Stimulated activated CD4-positive, alpha-beta T cell treated with anti-CD3 and anti-CD28 coated beads, Interleukin-15, amount 100 ng/mL, for 1 hour (primary cell): Measurements from ENCODE around the gene LRRC8C.
A peak's percentile ranks its signal among the peaks of the same experiment; 100 is the strongest.

Experiments
- DNase-seq, 2 donors: peaks; one replicate each; pipeline ENCODE4 v3.0.0-alpha.2; 2020; ENCODE audit warnings: low read depth in 1 of 2, low spot score in 1 of 2

The LRRC8C gene

DNA sequence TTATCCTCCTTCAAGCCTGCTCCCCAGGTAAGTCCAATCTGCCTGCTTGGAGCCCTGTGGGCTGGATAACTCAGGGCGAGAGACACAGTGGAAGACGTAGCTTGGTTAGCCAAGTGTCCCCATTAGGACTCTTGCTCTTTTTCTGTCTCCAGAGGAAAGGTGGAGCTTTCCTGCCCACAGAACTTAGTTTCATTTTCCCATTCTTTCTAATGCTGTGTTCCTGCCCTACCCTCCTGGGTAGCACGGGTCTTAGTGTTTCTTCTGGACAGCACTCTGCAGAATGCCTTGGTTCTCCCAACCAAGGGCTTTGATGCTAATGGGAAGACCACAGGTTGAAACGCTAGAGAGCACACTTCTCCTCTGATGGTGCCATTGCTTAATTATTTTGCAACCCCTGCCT, 95.5 kb downstream of the LRRC8C start:
- DNase-seq: no peak

GRCh38 chr1:89732206-89732605, 99.3 kb downstream of the LRRC8C start:
- DNase-seq: no peak

DNA sequence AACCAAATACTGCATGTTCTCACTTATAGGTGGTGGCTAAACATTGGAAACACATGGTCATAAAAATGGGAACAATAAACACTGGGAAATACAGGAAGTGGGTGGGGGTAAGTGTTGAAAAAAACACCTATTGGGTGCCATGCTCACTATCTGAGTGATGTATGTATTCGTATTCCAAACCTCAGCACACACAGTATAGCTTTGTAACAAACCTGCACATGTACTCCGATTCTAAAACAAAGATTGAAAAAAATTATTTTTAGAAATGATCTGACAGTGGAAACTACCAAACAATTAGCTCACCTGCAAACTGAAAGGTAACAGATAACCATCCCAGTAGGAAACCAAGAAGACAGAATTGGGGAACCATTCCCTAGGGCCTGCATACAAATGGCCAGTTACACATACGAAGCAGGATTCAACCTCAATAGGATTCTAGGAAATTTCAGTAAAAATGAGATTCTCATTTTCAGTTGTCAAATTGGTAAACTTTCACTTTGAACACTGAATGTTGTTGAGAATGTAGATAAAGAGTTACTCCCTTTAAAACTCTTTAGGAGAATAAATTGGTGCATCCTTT, 99.8 kb downstream of the LRRC8C start:
- no peak for DNase-seq

DNA sequence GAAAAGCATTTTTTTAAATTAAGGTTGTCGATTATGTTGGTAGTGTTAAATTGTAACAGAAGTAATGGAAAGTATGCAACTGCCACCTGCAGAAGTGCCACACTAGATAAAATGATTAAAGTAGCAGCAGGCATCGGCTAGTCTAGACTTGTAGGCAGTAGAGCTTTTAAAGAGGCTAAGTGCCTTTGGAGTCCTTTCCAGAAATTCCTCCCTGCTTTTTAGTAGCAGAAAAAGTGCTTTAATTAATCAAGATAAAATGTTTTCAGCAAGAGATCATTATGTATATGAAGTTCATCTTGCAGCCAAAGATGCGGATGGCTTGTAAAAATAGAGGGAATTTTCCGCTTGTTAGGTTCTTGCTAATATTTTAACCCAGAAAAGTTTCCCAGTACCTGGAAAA, 100.8 kb downstream of the LRRC8C start:
- DNase-seq: no peak

DNA sequence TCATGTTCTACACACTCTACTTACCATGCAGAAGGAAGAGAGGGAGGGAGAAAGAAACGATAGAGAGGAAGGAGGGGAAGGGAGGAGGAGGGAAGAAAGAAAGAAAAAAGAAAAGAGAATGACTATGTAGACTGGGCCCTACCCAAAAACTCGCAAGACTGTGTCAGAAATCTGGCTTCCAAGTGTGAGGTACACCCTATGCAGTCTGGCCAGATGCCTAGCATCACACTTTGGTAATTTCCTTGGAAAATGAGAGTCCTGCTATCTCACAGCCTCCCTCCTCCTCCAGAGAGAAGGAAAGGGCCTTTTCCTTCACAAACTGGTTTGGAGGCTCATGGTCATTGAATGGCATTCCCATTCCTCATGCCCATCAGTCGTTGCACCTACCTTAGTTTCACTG, 101.5 kb downstream of the LRRC8C start:
- DNase-seq: no peak

DNA sequence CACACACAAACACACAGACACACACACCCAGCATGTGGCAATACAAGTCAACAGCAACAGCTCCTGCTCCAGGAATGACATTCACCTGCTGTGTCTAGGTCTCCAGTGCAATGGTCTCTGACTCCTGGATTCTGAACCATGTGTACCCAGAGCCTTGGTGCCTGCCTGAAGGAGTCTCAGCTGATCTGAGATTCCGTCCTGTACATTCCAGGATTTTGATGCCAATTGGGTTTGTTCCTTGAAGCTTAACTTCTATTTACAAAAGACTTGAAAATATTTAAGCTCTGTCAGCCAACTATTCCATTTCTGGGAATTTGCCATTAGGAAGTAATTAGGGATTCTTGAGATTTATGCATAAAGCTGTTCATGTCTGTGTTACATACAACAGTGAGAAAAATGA, 102.6 kb downstream of the LRRC8C start:
- no peak for DNase-seq

GRCh38 chr1:89736937-89737733, 104.2 kb downstream of the LRRC8C start:
- DNase-seq: no peak

GRCh38 chr1:89737985-89738510, 105.1 kb downstream of the LRRC8C start:
- DNase-seq: no peak

DNA sequence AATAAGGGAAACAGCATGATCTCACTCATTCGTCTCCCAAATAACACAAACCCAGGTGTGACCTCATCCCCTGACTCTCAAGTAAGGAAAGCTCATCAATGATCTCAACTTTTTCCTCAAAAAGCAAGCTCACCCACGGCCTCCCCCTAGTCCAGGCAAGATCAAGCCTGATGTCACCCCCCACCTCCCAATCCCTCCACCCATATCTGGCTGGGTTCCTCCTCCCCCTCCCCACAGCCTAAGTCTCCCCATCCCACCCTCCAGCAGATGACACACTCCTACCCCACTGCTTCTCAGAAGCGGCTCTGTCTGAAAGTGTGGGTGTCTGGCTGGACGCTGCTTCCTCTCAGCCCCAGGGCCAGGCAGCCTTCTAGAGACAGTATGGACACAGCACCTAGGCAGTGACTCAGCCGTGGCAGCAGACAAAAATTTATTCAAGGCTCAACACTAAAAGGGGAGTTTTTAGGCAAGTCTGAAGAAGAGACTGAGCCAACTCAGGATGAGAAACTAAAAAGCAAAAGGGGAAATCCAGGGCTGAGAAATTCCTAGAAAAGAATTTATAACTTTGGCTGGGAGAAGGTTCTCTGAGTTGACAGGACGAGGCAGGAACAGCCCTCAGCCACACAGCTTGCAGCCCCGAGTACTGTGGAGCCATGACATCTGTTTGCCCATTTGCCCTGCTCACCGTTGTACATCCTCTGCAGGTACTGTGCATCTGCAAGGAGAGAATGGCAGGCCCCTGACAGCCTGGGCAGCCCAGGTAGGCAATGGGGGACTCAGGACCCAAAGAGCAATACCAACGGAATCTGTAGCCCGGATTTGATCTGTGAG, 106.3 kb downstream of the LRRC8C start:
- peak in 1 of 2 donors; percentile 33 for DNase-seq

- no peak for DNase-seq
Measured at GRCh38 chr1:89739844-89740216, 106.9 kb downstream of the LRRC8C start.

DNA sequence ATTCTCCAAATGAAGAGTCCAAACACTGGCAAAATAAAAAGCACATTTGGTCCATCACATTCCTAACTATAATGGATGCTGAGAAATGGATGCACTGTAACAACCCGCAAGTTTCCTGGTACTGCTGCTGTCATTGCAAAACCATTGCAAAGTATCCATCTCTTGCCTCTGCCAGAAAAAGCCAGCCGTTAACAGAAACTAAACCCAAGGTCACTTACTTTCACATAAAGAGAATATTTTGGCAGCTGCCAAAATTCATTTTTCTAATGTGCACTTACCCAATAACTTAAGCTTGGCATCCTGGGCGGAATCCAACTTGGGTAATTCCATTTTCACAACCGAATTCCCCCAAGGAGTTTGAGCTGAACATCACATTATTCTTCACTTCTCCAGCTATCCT, 110.9 kb downstream of the LRRC8C start:
- no peak for DNase-seq

DNA sequence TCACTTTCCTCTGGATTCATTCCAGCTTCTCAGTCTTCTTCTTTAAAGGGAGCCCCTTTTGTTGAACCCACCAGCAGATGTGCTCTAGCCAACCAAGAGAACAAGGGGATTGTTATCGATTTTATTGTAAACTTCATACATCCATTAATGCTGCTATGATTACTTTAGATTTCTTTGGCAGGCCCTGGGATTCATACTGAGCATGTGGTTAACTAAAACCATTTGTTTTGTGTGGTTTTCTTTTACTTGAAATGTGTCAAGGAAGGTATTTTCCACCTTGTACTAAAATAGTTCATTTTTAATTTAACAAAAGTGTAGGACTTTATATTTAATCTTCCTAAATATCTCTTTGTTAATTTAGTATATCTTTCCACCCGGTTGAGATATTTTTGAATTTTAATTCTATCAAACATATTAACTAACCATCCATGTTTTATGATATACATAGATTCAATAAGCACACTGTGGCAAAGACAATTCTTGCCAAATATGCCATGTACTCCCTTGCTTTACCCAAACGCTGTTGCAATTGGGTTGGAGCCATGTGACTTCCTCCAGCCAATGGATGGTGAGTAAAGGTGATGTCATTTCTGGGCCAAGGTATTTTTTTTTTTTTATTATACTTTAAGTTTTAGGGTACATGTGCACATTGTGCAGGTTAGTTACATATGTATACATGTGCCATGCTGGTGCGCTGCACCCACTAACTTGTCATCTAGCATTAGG, 113.7 kb downstream of the LRRC8C start:
- no peak for DNase-seq

- no peak for DNase-seq
Measured at GRCh38 chr1:89753761-89754160, 120.8 kb downstream of the LRRC8C start.

- DNase-seq: no peak
Measured at GRCh38 chr1:89754518-89754917, 121.6 kb downstream of the LRRC8C start.

GRCh38 chr1:89755591-89755990, 122.7 kb downstream of the LRRC8C start:
- no peak for DNase-seq

- DNase-seq: no peak
Measured at GRCh38 chr1:89757532-89757931, 124.6 kb downstream of the LRRC8C start.

GRCh38 chr1:89758156-89758555, 125.2 kb downstream of the LRRC8C start:
- no peak for DNase-seq

DNA sequence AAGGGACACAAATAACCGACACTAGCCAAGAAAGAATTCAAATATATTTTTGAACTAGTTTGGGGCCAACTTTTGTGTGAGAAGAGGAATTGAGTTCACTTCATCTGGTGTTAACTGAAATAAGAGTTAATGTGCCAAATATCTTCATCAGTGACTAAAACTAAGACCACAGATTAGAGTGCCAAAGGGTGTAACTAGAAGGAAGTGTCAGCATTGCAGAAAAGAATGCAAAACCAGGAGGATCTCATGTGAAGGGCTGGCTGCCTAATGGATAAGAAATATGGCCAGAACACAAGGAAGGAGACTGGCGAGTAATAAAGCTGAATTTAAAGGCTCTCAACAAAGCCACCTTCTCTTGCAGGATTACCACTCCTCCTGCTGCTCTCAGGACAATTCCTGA, 126.1 kb downstream of the LRRC8C start:
- no peak for DNase-seq

GRCh38 chr1:89760496-89760895, 127.6 kb downstream of the LRRC8C start:
- DNase-seq: no peak

DNA sequence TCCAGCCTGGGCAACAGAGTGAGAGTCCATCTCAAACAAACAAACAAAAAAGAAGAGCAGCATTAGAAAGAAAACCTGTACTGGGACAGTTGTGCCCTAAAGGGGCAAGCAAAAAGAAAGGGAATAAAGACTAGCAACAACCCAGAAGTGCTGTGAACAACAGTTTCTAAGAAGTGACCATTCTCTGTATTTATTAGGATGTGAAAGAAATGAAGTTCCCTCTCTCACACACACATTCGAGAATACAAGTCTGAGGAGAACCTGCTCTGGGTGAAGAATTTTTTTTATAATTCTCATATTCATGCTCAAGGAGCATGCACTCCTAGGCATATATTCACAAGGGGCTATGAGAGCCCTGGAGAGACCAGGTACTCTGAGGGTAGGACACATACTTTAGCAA, 128.4 kb downstream of the LRRC8C start:
- DNase-seq: no peak

- DNase-seq: no peak
Measured at GRCh38 chr1:89761901-89762300, 129.0 kb downstream of the LRRC8C start.
